Measurements from ENCODE around the gene C1QC.
A peak's percentile ranks its signal among the peaks of the same experiment; 100 is the strongest.

The C1QC gene

DNA sequence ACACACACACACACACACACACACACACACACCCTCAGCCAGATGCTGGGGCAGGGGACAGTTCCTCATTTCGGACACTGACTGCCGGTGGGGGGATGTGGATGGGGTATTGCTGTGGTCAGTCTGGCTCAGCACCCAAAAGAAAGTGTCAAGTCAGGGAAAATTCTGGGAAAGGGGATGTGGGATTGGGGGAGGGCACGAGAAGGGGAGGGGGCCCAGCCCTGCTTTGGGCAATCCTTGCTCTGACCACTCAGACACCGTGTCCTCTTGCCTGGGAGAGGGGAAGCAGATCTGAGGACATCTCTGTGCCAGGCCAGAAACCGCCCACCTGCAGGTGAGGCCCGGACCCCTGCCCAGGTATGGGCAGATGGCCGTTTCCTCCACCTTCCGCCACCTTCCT is at the start of gene C1QC:
Gene C1QC, plus strand, starts transcription at position 253 of the 400 bp plus-strand sequence. CDS start 391 bp downstream, outside the sequence.
- DNase-seq = no peak

GRCh38 chr1:22594396-22594795 is 49.0 kb upstream of the C1QC start:
- no peak for DNase-seq

DNA sequence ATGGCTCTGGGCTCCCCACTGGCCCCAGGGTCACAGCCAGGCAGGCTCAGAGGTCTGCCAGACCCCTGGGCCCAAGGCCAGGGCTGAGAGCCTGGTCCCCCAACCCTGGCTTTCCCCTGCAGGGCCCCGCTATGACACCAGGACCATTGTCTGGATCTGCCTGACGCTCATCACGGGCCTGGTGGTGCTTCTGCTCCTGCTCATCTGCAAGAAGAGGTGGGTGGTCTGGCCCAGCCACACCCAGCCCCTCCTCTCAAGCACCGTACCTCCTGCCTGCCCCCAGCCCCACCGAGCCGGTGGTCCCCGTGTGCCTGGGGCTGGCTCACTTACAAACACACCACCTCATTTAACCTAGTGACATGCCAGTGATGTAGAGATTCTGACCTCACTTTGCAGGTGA is 48.3 kb upstream of the C1QC start:
- DNase-seq = no peak

GRCh38 chr1:22597301-22597965 is 46.0 kb upstream of the C1QC start:
- no peak for DNase-seq

- DNase-seq = no peak
These were observed 45.4 kb upstream of the C1QC start for GRCh38 chr1:22597996-22598395.

- DNase-seq = no peak
These were observed 44.7 kb upstream of the C1QC start for GRCh38 chr1:22598736-22599135.

GRCh38 chr1:22600071-22600816 is 43.2 kb upstream of the C1QC start:
- DNase-seq = no peak

GRCh38 chr1:22600817-22601605 is 42.4 kb upstream of the C1QC start:
- DNase-seq = no peak

GRCh38 chr1:22601610-22602009 is 41.8 kb upstream of the C1QC start:
- no peak for DNase-seq

GRCh38 chr1:22602060-22602740 is 41.2 kb upstream of the C1QC start:
- DNase-seq = no peak

GRCh38 chr1:22606161-22606560 is 37.3 kb upstream of the C1QC start:
- DNase-seq = no peak

- DNase-seq = no peak
These were observed 36.3 kb upstream of the C1QC start for GRCh38 chr1:22607154-22607553.

DNA sequence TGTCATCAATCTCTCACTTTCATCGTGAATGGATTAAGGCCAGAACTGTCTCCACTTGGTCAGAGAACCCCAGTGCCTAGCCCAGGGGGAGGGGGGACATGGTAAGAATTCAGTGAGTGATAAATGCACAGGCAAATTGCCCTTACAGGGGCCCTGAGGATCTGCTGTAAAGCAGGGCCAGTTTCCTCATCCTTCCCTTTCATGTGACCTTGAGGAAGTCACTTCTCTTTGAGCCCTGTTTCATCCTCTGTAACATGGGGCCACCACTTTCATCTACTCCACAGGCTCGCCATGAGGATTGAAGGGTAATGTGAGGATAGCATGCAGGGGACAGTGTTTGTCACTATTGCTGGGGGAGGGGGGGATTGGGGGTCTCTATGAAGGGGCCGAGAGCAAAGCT is 35.1 kb upstream of the C1QC start:
- DNase-seq = no peak

DNA sequence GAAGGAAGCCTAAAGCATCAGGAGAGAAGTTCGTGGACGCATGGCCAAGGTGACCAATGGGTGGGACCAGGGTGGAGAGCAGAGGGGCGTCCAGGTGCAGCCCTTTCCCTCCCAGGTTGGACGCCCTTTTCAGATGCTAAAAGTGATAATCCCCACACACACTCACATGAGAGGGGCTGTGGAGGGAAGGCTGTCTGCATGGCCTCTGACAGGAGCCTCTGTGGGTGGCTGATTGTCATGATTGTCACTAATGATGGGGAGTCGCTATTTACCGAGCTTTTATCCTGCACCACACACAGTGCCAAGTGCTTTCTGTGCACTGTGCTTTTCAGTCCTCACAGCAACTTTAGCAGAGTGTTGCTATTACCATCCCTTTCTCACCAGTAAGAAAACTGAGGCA is 34.1 kb upstream of the C1QC start:
- DNase-seq = no peak

- peak; percentile 50 for DNase-seq
These were observed 31.9 kb upstream of the C1QC start for GRCh38 chr1:22611530-22611947.

DNA sequence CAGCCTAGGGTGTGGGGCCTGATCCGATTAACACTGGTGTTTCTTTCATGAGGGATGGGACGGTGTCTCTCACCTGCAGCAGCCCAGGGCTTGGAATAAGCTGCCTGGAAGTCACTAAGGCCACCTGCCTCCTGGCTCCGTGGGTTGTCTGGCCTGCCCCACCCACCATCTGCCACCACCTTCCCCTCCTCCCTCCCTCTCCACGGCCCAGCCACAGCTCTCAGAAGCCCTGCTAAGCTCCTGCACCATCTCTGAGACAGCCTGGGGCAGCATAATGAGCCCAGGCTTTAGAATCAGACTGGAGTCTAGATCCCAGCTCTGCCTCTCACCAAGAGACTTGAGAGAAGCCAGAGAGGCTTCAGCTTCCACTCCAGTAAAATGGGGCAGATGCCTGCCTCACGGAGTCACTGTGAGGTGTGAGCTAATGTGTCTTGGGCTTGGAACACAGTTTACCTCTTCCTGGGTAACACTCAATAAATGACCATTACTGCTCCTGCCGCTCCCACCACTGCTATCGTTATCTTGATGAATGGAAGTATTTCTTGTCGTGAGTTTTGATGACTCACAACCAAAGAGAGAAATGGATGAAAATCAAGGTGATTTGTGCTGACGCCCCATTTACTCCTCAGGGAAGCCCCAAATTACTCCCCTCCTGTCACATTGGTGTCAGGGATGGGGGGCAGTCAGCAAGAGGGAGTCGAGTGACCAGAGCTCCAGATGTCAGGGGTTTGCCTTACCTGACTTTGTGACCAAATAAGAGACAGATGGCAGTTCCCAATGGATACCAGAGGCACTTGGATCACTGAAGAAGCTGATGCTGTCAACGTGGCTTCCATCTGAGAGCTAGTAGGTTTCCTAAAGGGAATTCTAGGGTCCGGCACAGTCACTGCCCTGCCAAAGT is 30.5 kb upstream of the C1QC start:
- DNase-seq = no peak

DNA sequence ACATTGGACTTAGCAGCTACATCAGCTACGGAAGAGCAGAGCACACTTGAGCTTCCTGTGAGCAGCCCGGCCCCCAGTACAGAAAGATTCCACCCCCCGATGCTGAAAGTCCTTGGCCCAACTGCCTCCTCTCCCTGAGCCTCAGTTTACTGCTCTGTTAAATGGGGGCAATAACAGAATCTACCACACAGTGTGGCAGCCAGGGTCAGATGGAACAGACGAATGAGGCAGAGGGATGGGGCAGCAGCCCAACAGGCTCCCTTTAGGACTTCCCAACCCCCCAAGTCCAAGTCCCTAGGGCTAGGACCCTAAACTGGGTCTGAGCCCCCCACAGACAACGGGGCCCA is 29.9 kb upstream of the C1QC start:
- DNase-seq = no peak

GRCh38 chr1:22613951-22614350 is 29.5 kb upstream of the C1QC start:
- no peak for DNase-seq

DNA sequence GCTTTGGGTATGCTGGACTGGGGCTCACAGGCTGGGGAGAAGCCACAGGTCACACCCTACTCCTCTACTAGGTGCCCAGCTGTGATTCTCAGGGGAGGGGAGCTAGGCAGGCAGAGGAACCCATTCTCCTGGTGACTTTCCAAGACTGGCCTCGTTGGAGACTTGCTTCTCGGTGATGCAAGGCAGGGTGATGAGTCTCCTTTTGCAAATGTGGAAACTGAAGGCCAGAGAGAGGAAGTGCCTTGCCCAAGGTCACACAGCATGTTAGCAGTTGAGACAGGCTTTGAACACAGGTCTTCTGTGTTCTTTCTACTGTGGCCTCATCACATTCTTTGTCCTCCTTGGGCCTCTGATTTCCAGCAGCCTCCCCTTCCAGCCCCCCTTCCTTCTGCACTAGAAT is 27.5 kb upstream of the C1QC start:
- DNase-seq = no peak

DNA sequence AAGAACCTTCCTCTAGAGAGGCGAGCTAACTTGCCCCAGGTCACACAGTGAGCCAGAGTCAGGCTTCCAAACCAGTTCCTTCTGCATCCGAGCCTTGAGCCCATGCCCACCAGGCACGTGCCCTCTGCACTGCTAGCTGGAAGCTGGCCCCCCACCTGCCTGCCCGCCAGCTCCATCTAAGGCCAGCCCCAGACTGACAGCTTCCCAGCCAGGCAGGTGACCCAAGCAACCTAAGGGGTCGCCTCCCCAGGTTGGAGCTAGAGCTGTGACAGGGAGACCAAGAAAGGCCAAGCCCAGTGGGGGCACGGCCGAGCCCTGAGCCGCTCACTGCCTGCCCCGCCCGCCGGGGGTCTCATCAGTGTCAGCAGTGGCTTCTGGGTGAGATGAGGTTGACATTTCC is 26.9 kb upstream of the C1QC start:
- DNase-seq = no peak

DNA sequence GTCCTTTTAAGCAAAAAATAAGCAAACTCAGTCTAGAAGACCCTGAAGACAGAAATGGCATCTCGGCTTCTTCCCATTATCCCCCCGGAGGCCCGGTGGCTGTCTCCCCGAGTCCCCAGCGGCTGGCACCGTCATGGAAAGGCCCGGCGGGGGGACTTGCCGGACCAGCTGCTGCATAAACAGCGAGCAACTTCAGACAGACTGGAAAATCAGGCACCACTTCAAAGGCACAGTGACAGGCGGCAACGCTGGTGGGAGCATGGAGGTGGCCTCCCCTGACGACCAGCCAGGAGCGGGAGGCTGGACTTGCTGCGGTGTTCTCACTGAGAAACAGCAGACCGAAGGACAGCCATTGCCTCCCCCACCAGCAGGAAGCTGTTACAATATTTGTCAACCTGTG is 25.4 kb upstream of the C1QC start:
- DNase-seq = no peak

DNA sequence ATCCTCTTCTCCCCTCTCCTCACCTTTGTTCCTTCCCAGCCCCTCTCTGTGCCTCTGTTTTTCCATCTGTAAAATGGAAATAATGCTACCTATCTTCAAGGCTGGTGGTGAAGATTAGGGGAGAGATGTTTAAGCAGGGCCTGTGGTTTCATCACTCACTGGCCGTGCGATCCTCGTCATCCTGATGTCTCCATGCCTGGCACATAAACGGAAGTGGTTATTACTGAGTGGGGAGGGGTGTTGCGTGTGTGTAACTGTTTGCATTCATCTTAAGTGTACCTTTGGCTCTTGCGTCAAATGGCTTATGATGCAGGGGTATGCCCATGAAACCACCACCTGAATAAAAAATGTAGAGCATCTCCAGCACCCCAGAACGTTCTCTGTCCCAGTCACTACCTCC is 24.2 kb upstream of the C1QC start:
- DNase-seq = no peak
